ENCODE measurements around the gene CPNE8.

DNA sequence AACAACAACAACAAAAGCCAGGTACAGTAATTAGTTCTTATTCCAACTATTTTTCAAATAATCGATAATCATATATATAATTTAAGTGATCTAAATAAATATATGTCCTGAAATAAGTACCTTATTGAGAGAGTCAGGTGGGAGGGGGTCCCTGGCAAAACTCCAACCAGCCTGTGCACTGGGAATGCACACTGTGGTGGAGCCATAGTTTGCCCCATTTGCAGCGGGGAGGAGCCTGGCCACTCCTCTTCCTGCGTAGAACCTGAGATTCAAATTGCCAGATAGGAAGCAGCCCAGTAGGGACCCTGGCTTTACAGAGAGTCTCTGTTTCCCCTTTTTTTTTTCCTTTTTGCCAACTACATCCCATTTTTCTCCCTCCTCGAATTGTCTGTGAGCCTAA lies 26.4 kb downstream of the CPNE8 start:
- TF ChIP-seq, protein P1, sequence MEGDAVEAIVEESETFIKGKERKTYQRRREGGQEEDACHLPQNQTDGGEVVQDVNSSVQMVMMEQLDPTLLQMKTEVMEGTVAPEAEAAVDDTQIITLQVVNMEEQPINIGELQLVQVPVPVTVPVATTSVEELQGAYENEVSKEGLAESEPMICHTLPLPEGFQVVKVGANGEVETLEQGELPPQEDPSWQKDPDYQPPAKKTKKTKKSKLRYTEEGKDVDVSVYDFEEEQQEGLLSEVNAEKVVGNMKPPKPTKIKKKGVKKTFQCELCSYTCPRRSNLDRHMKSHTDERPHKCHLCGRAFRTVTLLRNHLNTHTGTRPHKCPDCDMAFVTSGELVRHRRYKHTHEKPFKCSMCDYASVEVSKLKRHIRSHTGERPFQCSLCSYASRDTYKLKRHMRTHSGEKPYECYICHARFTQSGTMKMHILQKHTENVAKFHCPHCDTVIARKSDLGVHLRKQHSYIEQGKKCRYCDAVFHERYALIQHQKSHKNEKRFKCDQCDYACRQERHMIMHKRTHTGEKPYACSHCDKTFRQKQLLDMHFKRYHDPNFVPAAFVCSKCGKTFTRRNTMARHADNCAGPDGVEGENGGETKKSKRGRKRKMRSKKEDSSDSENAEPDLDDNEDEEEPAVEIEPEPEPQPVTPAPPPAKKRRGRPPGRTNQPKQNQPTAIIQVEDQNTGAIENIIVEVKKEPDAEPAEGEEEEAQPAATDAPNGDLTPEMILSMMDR (conservative IDR thresholded peaks at IDR 0.05; ENCODE audit: low read length), result no peak
- TF ChIP-seq EZH2phosphoT487 (IDR thresholded peaks at IDR 0.05; ENCODE audit: borderline replicate concordance), result no peak

Data from Loucy (cell line).